Measurements from ENCODE around the gene TAS2R20.

DNA sequence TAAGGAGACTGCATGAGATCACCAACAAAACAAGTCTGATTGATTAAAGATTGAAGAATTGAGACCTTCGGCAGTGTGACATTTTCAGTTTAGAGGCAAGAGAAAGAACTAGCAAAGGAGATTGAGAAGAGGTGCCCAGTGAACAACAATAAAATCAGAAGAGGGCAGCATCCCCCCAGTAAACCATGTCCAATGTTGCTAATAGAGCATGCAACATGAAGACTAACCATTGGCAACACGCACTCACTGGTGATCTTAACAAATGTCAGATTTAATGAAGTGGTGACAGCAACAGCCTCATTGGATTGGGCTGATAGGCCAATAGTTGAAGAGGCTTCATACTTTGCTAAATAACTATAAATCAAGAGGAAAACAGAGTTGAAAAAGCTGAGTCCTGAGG lies 38.3 kb downstream of the TAS2R20 start:
- no peak for TF ChIP-seq EZH2 (IDR thresholded peaks at IDR 0.05; ENCODE audit: low read length, missing control alignments)
- TF ChIP-seq, protein P1, sequence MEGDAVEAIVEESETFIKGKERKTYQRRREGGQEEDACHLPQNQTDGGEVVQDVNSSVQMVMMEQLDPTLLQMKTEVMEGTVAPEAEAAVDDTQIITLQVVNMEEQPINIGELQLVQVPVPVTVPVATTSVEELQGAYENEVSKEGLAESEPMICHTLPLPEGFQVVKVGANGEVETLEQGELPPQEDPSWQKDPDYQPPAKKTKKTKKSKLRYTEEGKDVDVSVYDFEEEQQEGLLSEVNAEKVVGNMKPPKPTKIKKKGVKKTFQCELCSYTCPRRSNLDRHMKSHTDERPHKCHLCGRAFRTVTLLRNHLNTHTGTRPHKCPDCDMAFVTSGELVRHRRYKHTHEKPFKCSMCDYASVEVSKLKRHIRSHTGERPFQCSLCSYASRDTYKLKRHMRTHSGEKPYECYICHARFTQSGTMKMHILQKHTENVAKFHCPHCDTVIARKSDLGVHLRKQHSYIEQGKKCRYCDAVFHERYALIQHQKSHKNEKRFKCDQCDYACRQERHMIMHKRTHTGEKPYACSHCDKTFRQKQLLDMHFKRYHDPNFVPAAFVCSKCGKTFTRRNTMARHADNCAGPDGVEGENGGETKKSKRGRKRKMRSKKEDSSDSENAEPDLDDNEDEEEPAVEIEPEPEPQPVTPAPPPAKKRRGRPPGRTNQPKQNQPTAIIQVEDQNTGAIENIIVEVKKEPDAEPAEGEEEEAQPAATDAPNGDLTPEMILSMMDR (conservative IDR thresholded peaks at IDR 0.05 in 1 of 2, IDR thresholded peaks at IDR 0.05 in 1 of 2; ENCODE audit: low read depth in 1 of 2, low read length in 2 of 2) = peak in 1 of 2 donors; percentile 13
